Stimulated activated CD8-positive, alpha-beta memory T cell treated with anti-CD3 and anti-CD28 coated beads, Interleukin-7, amount 100 ng/mL, for 1 hour (primary cell): ENCODE results near the gene ZNF679.
"Not testable (repeated sequence)": the region's sequence is repeated elsewhere in the genome, so short reads cannot be mapped to it uniquely, and the experiment has no call there.

ENCODE experiments used
- DNase-seq, 2 donors: peaks; one replicate each; pipeline ENCODE4 v3.0.0-alpha.2; 2020; ENCODE audit warnings: low read depth in 2 of 2

ZNF679 gene

GRCh38 chr7:64228174-64228573, at the start of gene ZNF679:
TSS of gene ZNF679 (plus strand) at chr7:64228474. CDS start at chr7:64249118, 20,644 bp downstream.
- DNase-seq: not testable (repeated sequence)

DNA sequence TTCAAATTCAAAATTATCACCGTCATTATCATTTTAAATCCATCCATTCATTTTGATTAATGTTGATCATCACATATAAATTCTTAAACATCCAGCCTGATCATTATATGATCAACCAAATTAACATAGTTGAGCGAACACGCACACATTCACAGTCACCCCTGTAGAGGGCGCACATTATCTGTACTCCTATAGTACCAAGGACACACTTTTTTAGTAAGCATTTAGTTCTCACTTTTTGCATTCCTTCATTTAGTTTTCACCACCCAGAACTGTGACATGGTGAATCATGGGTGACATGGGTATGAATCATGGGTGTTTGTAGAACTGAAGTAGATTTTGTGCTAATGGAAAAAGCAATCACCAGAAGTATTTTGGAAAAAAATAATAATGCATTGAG, 47.3 kb upstream of the ZNF679 start:
- no peak for DNase-seq

- DNase-seq: no peak
Measured at GRCh38 chr7:64181586-64181985, 46.7 kb upstream of the ZNF679 start.

GRCh38 chr7:64182036-64182790, 46.1 kb upstream of the ZNF679 start:
- DNase-seq: no peak

GRCh38 chr7:64183126-64183742, 45.0 kb upstream of the ZNF679 start:
- no peak for DNase-seq

- no peak for DNase-seq
Measured at GRCh38 chr7:64183827-64184372, 44.4 kb upstream of the ZNF679 start.

- no peak for DNase-seq
Measured at GRCh38 chr7:64184376-64184775, 43.9 kb upstream of the ZNF679 start.

DNA sequence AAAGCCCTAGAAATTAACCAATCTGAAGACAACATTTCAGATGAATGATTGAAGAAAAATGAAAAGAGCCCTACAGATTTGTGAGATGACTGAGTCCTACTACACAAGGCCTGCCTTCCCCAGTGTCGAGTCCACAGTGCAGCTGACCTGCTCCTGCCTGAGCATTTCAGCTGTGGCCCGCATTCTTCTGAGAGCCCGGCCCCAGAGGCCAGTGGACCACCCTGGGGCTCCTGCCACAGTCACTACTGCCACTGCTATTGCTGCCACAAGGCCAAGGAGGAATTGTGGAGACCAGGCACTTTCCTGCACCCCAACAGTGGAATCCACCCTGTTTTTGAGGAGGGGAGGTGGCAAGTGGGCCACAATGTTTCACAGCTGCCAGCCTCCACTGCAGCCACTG, 40.9 kb upstream of the ZNF679 start:
- DNase-seq: no peak

GRCh38 chr7:64192148-64192704, 36.0 kb upstream of the ZNF679 start:
- no peak for DNase-seq

GRCh38 chr7:64192775-64193174, 35.5 kb upstream of the ZNF679 start:
- no peak for DNase-seq

DNA sequence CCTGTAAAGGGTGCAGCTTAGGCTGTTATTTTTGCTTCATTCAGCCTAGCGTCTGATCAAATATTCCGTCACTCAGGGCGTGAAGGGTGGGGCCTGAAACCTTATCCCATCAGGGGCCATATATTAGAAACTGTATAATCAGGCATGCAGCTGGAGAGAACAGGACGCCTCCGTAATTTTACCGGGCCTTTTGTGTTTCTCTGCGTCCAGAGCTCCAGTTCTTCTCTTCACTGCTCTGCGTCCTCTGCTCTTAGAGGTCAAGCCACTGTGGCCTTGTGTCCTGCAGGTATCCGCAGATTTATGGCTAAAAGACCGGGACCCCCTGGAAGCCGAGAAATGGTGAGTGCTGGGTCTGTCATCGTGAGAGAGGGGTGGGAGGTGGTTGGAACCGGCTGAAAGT, 21.4 kb upstream of the ZNF679 start, which contains the start of gene ZNF735:
TSS of gene ZNF735 (plus strand) at position 301 of the 400 bp plus-strand sequence. CDS start at position 301, 0 bp downstream.
- no peak for DNase-seq

DNA sequence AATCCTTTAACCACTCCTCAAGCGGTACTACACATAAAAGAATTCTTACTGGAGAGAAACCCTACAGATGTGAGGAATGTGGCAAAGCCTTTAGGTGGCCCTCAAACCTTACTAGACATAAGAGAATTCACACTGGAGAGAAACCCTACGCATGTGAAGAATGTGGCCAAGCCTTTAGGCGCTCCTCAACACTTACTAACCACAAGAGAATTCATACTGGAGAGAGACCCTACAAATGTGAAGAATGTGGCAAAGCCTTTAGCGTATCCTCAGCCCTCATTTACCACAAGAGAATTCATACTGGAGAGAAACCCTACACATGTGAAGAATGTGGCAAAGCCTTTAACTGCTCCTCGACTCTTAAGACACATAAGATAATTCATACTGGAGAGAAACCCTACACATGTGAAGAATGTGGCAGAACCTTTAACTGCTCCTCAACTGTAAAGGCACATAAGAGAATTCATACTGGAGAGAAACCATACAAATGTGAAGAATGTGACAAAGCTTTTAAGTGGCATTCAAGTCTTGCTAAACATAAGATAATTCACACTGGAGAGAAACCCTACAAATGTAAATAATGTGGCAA, 8.5 kb upstream of the ZNF679 start:
- not testable (repeated sequence) for DNase-seq

GRCh38 chr7:64223366-64223765, 4.9 kb upstream of the ZNF679 start:
- DNase-seq: no peak

- no peak for DNase-seq
Measured at GRCh38 chr7:64266341-64266919, 38.2 kb downstream of the ZNF679 start.

DNA sequence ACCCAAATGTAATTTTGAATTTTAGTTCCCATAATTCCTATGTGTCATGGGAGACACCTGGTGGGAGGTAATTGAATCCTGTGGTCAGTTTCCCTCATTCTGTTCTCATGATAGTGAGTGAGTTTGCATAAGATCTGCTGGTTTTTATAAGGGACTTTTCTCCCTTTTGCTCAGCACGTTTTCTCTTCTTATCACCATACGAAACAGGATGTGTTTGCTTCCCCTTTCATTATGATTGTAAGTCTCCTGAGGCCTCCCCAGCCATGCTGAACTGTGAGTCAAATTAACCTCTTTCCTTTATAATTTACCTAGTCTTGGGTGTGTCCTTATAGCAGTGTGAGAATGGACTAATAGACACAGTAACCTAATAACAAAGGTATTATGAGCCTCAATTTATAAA, 49.4 kb downstream of the ZNF679 start:
- no peak for DNase-seq

- DNase-seq: no peak
Measured at GRCh38 chr7:64294701-64295420, 66.6 kb downstream of the ZNF679 start.

GRCh38 chr7:64297418-64297817, 69.1 kb downstream of the ZNF679 start:
- DNase-seq: not testable (repeated sequence)

- no peak for DNase-seq
Measured at GRCh38 chr7:64300641-64301405, 72.5 kb downstream of the ZNF679 start.

GRCh38 chr7:64307254-64308015, 79.2 kb downstream of the ZNF679 start:
- peak; percentile 82 to 83 for DNase-seq

DNA sequence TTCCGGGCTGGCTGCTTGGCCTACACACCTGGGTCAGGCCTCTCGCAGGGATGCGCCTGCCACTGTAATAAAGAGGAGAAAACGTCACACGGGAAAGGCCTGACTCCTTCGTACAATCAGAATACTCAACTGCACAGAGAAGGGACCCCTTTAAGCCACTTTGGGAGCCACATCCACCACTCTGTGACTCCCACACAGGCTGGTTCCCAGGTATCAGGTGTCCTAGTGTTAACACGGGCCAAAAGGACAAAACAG, 79.7 kb downstream of the ZNF679 start:
- DNase-seq: no peak
